ENCODE data around the gene DGLUCY. TPM values are rescaled to one million over a fixed set of nuclear protein-coding genes. Genes with fewer than 3 reads are reported as not detected.
A peak's percentile ranks its signal among the peaks of the same experiment; 100 is the strongest.

Gene DGLUCY
- total RNA-seq, 1 donor from 2014 or later, result 59.2 TPM

- intact Hi-C loops (cut with DNase I), result no loop called here
- Histone ChIP-seq H3K9me3 (peaks cover 0 to 5% of the 10 kb centered on the region in 2 donors), H3K27ac (no peak overlapping the region), H3K4me3 (no peak overlapping the region), H3K27me3 (no peaks in the 10 kb centered on the region), H3K36me3 (no peaks in the 10 kb centered on the region), H3K4me1 (no peaks in the 10 kb centered on the region)
- no peak for DNase-seq (ENCODE audit: low spot score in 2 of 2)
- TF ChIP-seq, protein P1, sequence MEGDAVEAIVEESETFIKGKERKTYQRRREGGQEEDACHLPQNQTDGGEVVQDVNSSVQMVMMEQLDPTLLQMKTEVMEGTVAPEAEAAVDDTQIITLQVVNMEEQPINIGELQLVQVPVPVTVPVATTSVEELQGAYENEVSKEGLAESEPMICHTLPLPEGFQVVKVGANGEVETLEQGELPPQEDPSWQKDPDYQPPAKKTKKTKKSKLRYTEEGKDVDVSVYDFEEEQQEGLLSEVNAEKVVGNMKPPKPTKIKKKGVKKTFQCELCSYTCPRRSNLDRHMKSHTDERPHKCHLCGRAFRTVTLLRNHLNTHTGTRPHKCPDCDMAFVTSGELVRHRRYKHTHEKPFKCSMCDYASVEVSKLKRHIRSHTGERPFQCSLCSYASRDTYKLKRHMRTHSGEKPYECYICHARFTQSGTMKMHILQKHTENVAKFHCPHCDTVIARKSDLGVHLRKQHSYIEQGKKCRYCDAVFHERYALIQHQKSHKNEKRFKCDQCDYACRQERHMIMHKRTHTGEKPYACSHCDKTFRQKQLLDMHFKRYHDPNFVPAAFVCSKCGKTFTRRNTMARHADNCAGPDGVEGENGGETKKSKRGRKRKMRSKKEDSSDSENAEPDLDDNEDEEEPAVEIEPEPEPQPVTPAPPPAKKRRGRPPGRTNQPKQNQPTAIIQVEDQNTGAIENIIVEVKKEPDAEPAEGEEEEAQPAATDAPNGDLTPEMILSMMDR (IDR thresholded peaks at IDR 0.05), result no peak
These were observed 123.3 kb downstream of the DGLUCY start for GRCh38 chr14:91237219-91237618.

DNA sequence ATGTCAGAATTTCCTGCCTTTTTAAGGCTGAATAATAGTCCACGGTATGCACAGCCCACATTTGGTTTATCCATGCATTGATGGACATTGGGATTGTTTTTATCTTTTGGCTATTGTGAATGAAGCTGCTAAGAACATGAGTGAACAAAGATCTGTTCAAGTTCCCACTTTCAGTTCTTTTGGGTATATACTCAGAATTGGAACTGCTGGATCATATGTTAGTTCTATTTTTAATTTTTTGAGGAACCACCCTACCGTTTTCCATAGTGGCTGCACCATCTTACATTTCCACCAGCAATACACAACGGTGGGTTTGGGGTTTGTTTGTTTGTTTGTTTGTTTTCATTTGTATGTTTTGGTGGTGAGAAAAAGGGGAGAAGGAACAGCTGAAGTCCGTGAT, 124.2 kb downstream of the DGLUCY start:
- DNase-seq (ENCODE audit: low spot score in 2 of 2), result no peak
- no peaks in the 10 kb centered on the region for H3K4me1 ChIP-seq
- no peak overlapping the region for H3K27ac ChIP-seq
- TF ChIP-seq, protein P1 (IDR thresholded peaks at IDR 0.05), result no peak
- H3K27me3 ChIP-seq, result no peaks in the 10 kb centered on the region
- H3K4me3 ChIP-seq, result no peak overlapping the region
- intact Hi-C loops (cut with DNase I), result no loop called here
- peaks cover 0 to 5% of the 10 kb centered on the region in 2 donors for H3K9me3 ChIP-seq
- no peaks in the 10 kb centered on the region for H3K36me3 ChIP-seq

- peaks cover 0 to 5% of the 10 kb centered on the region in 2 donors for H3K9me3 ChIP-seq
- intact Hi-C loops (cut with DNase I), result no loop called here
- DNase-seq (ENCODE audit: low spot score in 2 of 2), result no peak
- no peak overlapping the region for H3K4me3 ChIP-seq
- H3K36me3 ChIP-seq, result no peaks in the 10 kb centered on the region
- TF ChIP-seq, protein P1 (IDR thresholded peaks at IDR 0.05), result no peak
- no peaks in the 10 kb centered on the region for H3K27me3 ChIP-seq
- H3K27ac ChIP-seq, result no peak overlapping the region
- no peaks in the 10 kb centered on the region for H3K4me1 ChIP-seq
These were observed 124.8 kb downstream of the DGLUCY start for GRCh38 chr14:91238661-91239060.

GRCh38 chr14:91241863-91242262, 128.0 kb downstream of the DGLUCY start:
- no peak for DNase-seq (ENCODE audit: low spot score in 2 of 2)
- peaks cover 0 to 5% of the 10 kb centered on the region in 2 donors for H3K9me3 ChIP-seq
- no peak overlapping the region for H3K4me3 ChIP-seq
- intact Hi-C loops (cut with DNase I), result no loop called here
- H3K27ac ChIP-seq, result no peak overlapping the region
- H3K36me3 ChIP-seq, result no peaks in the 10 kb centered on the region
- TF ChIP-seq, protein P1 (IDR thresholded peaks at IDR 0.05), result no peak
- no peaks in the 10 kb centered on the region for H3K27me3 ChIP-seq
- no peaks in the 10 kb centered on the region for H3K4me1 ChIP-seq

GRCh38 chr14:91242635-91243034, 128.8 kb downstream of the DGLUCY start:
- peak overlapping the region in 1 of 2 donors; percentile 22 for H3K27ac ChIP-seq
- intact Hi-C loops (cut with DNase I), result no loop called here

More at GRCh38 chr14:91242635-91243034, 128.8 kb downstream of the DGLUCY start:
- no peak overlapping the region for H3K4me3 ChIP-seq
- H3K9me3 ChIP-seq, result peaks cover 0 to 5% of the 10 kb centered on the region in 2 donors
- H3K4me1 ChIP-seq, result no peaks in the 10 kb centered on the region
- no peaks in the 10 kb centered on the region for H3K36me3 ChIP-seq
- TF ChIP-seq, protein P1 (IDR thresholded peaks at IDR 0.05), result no peak
- no peaks in the 10 kb centered on the region for H3K27me3 ChIP-seq
- no peak for DNase-seq (ENCODE audit: low spot score in 2 of 2)

All from ascending aorta (tissue), 2 donors.